HTR-8/SVneo (cell line): ENCODE data around the gene FGF7.
"Not testable (repeated sequence)": the region's sequence is repeated elsewhere in the genome, so short reads cannot be mapped to it uniquely, and the experiment has no call there.

Experiments
- DNase-seq: peaks from one replicate; pipeline ENCODE4 v3.0.0; 2011; ENCODE audit warnings: low spot score, mixed read lengths; ENCODE audit not compliant: insufficient read length
- FAIRE-seq: peaks from 2 replicates; lab custom pipeline; 2011; peaks lifted over from hg19 to GRCh38; lab: Jason Lieb, UNC

FGF7 gene

GRCh38 chr15:49436751-49437150 lies 13.7 kb downstream of the FGF7 start:
- no peak for FAIRE-seq

DNA sequence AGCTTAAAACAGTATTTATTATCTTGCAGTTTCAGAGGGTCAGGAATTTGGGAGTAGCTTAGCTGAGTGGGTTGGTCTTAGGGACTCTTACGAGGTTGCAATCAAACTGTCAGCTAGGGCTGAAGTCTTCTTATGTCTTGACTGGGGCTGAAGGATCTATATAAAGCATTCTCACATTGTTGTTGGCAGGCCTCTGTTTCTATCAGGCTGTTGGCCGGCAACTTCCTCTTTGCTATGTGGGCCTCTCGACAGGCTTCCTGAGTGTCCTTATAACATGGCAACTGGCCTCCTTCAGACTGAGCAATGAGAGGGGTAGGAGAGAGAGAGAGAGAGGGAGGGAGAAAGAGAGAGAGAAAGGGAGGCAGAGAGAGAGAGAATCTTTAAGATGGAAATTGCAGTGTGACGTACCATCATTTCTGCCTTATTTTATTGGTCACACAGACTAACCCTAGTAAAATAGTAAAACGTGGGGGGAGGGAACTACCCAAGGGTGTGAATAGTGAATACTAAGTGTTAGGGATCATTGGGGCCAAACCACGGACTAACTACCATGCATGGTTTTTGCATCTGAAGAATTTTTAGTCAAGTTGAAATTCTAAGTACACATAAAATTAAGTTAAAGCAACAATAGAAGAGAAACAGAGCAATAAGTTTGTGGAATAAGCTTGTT lies 16.1 kb downstream of the FGF7 start:
- DNase-seq (no peak), FAIRE-seq (no peak)

More at GRCh38 chr15:49436751-49437150, 13.7 kb downstream of the FGF7 start:
- no peak for DNase-seq

GRCh38 chr15:49439678-49440395 lies 16.8 kb downstream of the FGF7 start:
- DNase-seq: no peak

DNA sequence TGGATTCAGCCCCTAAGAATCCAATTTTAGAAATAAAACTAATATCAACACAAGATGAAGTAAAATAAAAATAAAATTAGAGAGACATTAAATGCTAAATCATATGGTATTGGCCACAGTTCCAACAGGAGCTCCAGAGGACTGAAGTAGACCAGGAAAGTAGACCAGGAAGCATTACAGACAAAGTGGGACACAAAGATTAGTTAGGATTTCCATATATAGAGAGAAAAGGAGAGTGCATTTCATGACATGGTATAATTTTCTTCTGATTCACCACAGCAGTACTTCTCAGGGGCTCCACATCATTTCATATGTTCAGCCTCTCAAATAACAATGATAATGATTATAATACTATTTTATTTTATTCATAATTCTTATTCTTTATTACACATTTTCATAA lies 18.3 kb downstream of the FGF7 start:
- DNase-seq: no peak
- no peak for FAIRE-seq

More at GRCh38 chr15:49439678-49440395, 16.8 kb downstream of the FGF7 start:
- no peak for FAIRE-seq

DNA sequence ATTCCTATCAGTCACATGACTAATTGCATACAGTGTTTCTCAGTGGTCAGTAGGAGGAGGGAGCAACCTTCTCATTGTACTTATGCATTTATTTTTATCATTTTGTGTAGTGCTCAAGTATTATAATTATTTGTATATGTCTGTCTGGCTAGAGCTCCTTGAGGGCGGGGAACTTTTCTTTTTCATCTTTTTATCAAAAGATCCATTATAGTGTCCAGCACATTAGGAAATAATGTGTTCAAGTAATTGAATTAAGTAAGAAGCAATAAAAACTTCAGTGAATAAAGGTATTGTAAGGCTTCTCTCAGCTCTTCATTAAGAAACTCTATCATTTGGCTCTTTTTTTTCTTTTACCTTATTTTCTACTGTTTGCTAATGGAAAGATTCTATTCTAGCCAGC lies 18.8 kb downstream of the FGF7 start:
- FAIRE-seq: no peak
- DNase-seq: no peak

GRCh38 chr15:49452595-49452994 lies 29.6 kb downstream of the FGF7 start:
- no peak for FAIRE-seq

DNA sequence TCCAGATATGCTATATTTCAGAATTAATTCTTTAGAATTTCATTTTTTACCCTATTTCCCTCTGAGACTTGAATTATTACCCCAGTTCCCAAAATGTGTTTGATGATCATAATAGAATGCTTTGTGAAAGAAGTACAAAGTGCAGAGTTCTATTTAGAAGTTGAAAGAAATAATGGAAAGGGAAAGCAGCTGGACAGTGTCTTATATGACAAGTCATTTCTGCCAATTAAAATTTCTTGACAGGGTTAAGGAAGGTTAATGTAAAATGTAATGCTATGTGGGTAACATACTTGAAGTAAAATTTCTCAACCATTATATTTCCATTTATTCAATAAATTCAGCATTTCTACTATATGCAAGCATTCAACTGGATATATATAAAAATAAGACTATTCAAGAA lies 33.1 kb downstream of the FGF7 start:
- FAIRE-seq (no peak), DNase-seq (no peak)

More at GRCh38 chr15:49452595-49452994, 29.6 kb downstream of the FGF7 start:
- DNase-seq: no peak

DNA sequence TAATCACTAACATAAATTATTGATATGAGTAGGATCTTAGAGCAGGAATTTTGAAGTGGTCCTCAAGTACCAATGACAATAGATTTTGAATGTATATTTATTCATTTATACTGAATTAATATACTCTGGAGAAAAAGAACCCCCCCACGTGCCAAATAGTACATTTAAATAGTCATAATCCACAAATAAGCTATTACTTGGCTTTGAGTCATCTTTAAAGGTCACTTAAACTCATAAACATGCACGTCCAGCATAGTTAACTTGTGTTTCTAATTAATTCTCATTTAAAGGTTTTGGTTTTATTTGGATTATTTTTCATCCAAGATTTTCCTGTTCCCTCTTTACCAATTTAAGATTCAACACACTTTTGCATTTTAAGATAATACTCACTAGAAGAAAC lies 35.1 kb downstream of the FGF7 start:
- no peak for DNase-seq
- no peak for FAIRE-seq

DNA sequence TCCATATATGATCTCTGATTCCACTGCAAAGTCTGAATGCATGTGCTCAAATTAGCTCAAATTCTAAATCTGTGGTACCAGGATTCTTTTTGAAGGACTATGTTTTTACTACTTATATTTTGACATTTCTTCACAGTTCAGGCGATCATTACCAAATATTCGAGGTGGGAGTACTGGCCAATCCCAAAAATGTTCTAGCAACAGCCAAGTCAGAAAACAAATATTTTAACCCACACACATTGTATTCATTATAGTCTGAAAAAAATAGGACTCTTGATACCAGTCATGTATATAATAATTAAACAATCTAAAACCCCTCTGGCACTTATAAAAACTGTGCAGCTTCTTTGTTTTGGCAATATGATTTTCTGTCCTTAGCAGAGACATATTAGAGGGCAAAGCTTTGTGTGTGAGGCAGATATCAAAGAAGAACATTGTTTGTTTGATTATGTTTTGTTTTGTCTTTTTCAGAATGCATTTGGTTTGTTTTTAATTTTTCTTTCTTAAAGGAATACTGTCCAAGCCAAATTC lies 37.4 kb downstream of the FGF7 start:
- no peak for FAIRE-seq
- DNase-seq: no peak

DNA sequence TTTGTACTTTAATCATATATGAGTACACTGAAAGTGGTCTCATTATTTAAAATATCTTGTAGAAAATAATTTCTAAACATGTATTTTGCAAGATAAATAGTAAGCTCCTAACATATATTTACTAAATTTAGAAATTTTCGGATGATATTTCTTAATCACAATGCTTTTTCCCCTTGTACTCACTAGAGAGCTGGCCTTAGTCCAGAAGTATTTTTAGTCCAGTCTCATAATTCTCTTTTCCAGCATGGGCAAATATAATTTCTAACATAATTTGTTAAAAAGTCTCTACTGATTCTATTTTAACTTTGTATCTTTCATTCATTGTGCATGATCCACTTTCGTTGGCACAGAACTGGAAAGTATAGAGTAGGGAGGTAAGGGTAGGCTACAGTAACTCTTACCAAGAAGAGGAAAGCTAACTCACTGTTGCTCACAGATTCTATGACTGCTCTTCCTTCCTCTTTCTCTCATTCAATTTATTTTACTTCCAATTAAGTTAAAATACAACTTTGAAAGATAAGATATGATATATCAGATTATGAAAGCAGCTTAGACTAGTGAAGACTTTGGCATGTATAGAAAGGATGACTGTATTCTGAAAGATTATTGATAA lies 39.3 kb downstream of the FGF7 start:
- FAIRE-seq: no peak
- no peak for DNase-seq

GRCh38 chr15:49464522-49464921 lies 41.5 kb downstream of the FGF7 start:
- FAIRE-seq: no peak

GRCh38 chr15:49466119-49466518 lies 43.1 kb downstream of the FGF7 start:
- FAIRE-seq (no peak), DNase-seq (no peak)

More at GRCh38 chr15:49464522-49464921, 41.5 kb downstream of the FGF7 start:
- no peak for DNase-seq

DNA sequence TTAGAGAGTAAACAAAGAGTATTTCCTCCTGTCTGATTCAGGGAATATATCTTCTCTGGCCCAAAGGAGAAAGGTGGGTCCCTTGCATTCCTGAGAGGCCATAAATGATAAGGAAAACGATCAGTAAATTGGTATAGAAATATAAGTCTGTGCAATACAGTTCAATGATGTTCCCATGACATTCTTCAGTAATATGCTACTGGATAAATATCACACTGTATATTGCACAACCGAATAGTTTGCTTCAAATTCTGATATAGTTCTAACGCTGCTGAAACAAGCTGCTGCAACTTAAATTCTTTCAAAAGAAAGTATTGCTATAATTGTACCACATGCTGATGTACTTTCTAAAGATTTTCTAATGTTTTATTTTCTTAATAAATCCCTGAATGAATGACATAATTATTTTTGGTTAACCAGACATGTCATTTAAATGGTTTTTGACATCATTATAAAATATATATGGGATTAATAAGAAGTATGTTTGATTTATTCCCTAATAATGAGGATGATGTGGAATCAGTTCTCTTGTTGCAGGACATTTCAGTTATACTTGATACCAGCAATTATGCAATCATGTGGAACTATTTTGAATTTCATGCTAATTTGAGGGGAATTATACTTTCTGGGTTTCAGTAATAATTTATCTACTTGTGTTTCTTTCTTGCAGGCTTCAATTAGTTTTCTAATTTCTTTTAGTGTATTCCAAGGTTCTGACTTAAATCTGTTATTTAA lies 44.9 kb downstream of the FGF7 start:
- DNase-seq (no peak), FAIRE-seq (no peak)

DNA sequence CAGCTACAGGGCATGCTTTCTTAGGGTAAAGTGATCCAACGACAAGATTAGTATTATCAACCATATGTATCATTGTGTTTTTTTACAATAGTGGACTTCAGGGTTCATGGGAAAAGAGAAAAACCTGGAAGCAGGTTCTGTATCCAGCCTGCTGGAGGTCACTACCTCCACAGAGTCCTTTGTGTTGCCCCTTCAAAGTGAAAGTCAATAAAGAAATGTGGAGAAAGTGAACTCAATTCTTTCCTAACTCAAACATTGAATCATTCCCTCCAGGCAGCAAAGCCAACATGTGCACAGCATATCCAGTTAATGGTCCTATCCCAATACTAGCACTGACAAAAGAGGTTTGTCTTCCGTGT lies 45.4 kb downstream of the FGF7 start:
- no peak for FAIRE-seq

GRCh38 chr15:49471248-49471647 lies 48.2 kb downstream of the FGF7 start:
- not testable (repeated sequence) for DNase-seq, FAIRE-seq

More for the DNA sequence above, 45.4 kb downstream of the FGF7 start:
- DNase-seq: no peak

GRCh38 chr15:49471733-49472132 lies 48.7 kb downstream of the FGF7 start:
- FAIRE-seq: no peak
- no peak for DNase-seq

GRCh38 chr15:49472338-49472737 lies 49.3 kb downstream of the FGF7 start:
- FAIRE-seq (no peak), DNase-seq (no peak)

GRCh38 chr15:49473031-49473430 lies 50.0 kb downstream of the FGF7 start:
- FAIRE-seq (no peak), DNase-seq (no peak)

- DNase-seq, FAIRE-seq: not testable (repeated sequence)
Measured at GRCh38 chr15:49478021-49478420, 55.0 kb downstream of the FGF7 start.

DNA sequence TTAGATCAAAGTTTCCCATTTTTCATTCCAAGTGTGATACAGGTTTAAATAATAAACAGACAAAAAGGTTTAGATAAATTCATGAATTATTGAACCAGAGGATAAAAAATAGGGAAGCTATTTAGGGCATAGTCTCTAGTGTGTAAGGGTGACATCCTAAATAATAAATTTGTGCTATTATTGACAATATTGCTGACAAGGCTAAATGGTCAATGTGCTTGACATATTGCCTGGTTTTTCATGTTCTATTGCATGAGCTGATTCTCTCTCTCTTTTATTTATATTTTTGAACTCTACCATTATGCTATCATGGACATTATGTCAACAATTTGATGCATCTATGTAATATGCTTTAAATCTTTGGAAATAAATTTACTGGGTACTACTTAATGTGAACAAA lies 55.9 kb downstream of the FGF7 start:
- not testable (repeated sequence) for DNase-seq, FAIRE-seq
